Trophoblast cell (in vitro differentiated cells and primary cell): ENCODE data around the gene PKLR.
A peak's percentile ranks its signal among the peaks of the same experiment; 100 is the strongest.
"Not testable (repeated sequence)": the region's sequence is repeated elsewhere in the genome, so short reads cannot be mapped to it uniquely, and the experiment has no call there.

Experiments
- DNase-seq, 2 donors: peaks; one replicate each; pipeline ENCODE4 v3.0.0-alpha.2; 2016
- H2AFZ ChIP-seq: 2 replicates; pipeline ENCODE4 v1.6.1; 2013; ENCODE audit warnings: low read length, moderate library complexity, mild to moderate bottlenecking; ENCODE audit not compliant: insufficient read depth, poor library complexity
- H2AK5ac ChIP-seq: 2 replicates; pipeline ENCODE4 v1.6.1; 2013; ENCODE audit warnings: mild to moderate bottlenecking, low read length
- H2BK120ac ChIP-seq: 2 replicates; pipeline ENCODE4 v1.6.1; 2013; ENCODE audit warnings: low read length, mild to moderate bottlenecking, moderate library complexity; ENCODE audit not compliant: insufficient read depth, poor library complexity
- H2BK12ac ChIP-seq: 2 replicates; pipeline ENCODE4 v1.6.1; 2013; ENCODE audit warnings: mild to moderate bottlenecking, low read length, moderate library complexity
- H2BK5ac ChIP-seq: 2 replicates; pipeline ENCODE4 v1.6.1; 2013; ENCODE audit warnings: low read length, low read depth, moderate library complexity, mild to moderate bottlenecking; ENCODE audit not compliant: poor library complexity
- H3K14ac ChIP-seq: 2 replicates; pipeline ENCODE4 v1.6.1; 2013; ENCODE audit warnings: mild to moderate bottlenecking, low read length
- H3K18ac ChIP-seq: 2 replicates; pipeline ENCODE4 v1.6.1; 2013; ENCODE audit warnings: mild to moderate bottlenecking, low read length
- H3K23ac ChIP-seq: 2 replicates; pipeline ENCODE4 v1.6.1; 2013; ENCODE audit warnings: low read length
- H3K27ac ChIP-seq: 2 replicates; pipeline ENCODE4 v1.5.1; 2013; ENCODE audit warnings: low read depth, mild to moderate bottlenecking, inconsistent platforms, low read length, moderate library complexity
- H3K27me3 ChIP-seq: 2 replicates; pipeline ENCODE4 v1.6.1; 2013; ENCODE audit warnings: inconsistent platforms, mild to moderate bottlenecking, low read length, moderate library complexity; ENCODE audit not compliant: insufficient read depth
- H3K36me3 ChIP-seq, 2 experiments: 1 replicate in 1 of 2; 2 replicates in 1 of 2; pipeline ENCODE4 v1.6.1; 2013; ENCODE audit warnings: low read length in 2 of 2, mild to moderate bottlenecking in 2 of 2, moderate library complexity in 1 of 2; ENCODE audit not compliant: insufficient read depth in 2 of 2, control insufficient read depth in 1 of 2
- H3K4ac ChIP-seq: 2 replicates; pipeline ENCODE4 v1.6.1; 2013; ENCODE audit warnings: low read depth, mild to moderate bottlenecking, low read length, moderate library complexity
- H3K4me1 ChIP-seq, 2 experiments: 1 replicate in 1 of 2; 2 replicates in 1 of 2; pipeline ENCODE4 v1.6.1; 2013; ENCODE audit warnings: low read length in 2 of 2, mild to moderate bottlenecking in 2 of 2, moderate library complexity in 1 of 2; ENCODE audit not compliant: insufficient read depth in 2 of 2, control insufficient read depth in 1 of 2
- H3K4me2 ChIP-seq: 2 replicates; pipeline ENCODE4 v1.6.1; 2013; ENCODE audit warnings: inconsistent platforms, mild to moderate bottlenecking, low read length, moderate library complexity
- H3K4me3 ChIP-seq: 2 replicates; pipeline ENCODE4 v1.5.1; 2013; ENCODE audit warnings: mild to moderate bottlenecking, low read depth, low read length, inconsistent platforms
- H3K79me1 ChIP-seq: one replicate; pipeline ENCODE4 v1.6.1; 2013; ENCODE audit warnings: low read length
- H3K79me2 ChIP-seq: 2 replicates; pipeline ENCODE4 v1.6.1; 2013; ENCODE audit warnings: low read length, mild to moderate bottlenecking; ENCODE audit not compliant: control insufficient read depth, insufficient read depth, poor library complexity
- H3K9ac ChIP-seq: 2 replicates; pipeline ENCODE4 v1.6.1; 2013; ENCODE audit warnings: mild to moderate bottlenecking, low read length
- H3K9me3 ChIP-seq: 2 replicates; pipeline ENCODE4 v1.6.1; 2013; ENCODE audit warnings: low read depth, mild to moderate bottlenecking, control low read depth, inconsistent platforms, low read length; ENCODE audit not compliant: insufficient read depth
- H4K12ac ChIP-seq: 2 replicates; pipeline ENCODE4 v1.6.1; 2013; ENCODE audit warnings: low read depth, mild to moderate bottlenecking, low read length, moderate library complexity
- H4K8ac ChIP-seq: 2 replicates; pipeline ENCODE4 v1.6.1; 2013; ENCODE audit warnings: low read depth, mild to moderate bottlenecking, low read length, moderate library complexity
- H4K91ac ChIP-seq: one replicate; pipeline ENCODE4 v1.6.1; 2013; ENCODE audit warnings: low read depth, mild to moderate bottlenecking, low read length, moderate library complexity
- WGBS: extraction: QIAGEN DNeasy Blood & Tissue Kit; methylation state at CpG from one replicate; pipeline ENCODE4 v1.1.7; 2013; ENCODE audit warnings: missing lambda C conversion rate; ENCODE audit not compliant: insufficient read length, insufficient coverage; ENCODE audit errors: extremely low coverage; 5-methylcytosine and 5-hydroxymethylcytosine counted together

The PKLR gene

GRCh38 chr1:155329980-155330598 lies 28.9 kb upstream of the PKLR start:
- DNase-seq = peak; percentile 67 to 73
- Histone ChIP-seq H3K9me3 (no peaks in the 10 kb centered on the region), H4K8ac (no peak overlapping the region), H3K9ac (no peak overlapping the region), H3K4me3 (no peak overlapping the region), H4K91ac (no peak overlapping the region), H3K18ac (no peak overlapping the region), H2BK12ac (no peak overlapping the region), H4K12ac (no peak overlapping the region), H3K14ac (no peak overlapping the region), H3K27me3 (no peaks in the 10 kb centered on the region), H2AFZ (no peak overlapping the region), H3K79me1 (peaks cover 3% of the 10 kb centered on the region), H2AK5ac (no peak overlapping the region), H2BK120ac (no peak overlapping the region), H2BK5ac (no peak overlapping the region), H3K27ac (no peak overlapping the region), H3K79me2 (peaks cover 3% of the 10 kb centered on the region), H3K4me2 (no peak overlapping the region), H3K23ac (no peak overlapping the region), H3K4ac (no peak overlapping the region), H3K4me1 (peaks cover 6 to 7% of the 10 kb centered on the region in 2 experiments), H3K36me3 (peaks cover 38 to 43% of the 10 kb centered on the region in 2 experiments)
- no CpG with 5 or more reads among the region's 11 CpGs for WGBS

DNA sequence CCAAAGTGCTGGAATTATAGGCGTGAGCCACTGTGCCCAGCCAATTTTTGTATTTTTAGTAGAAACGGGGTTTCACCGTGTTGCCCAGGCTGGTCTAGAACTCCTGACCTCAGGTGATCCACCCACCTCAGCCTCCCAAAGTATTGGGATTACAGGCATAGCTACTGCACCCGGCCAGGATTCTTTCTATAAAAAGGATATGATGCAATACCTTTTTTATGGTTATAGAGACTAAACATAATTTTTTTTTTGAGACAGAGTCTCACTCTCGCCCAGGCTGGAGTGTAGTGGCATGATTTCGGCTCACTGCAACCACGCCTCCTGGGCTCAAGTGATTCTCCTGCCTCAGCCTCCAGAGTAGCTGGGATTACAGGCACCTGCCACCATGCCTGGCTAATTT lies 27.6 kb upstream of the PKLR start:
- WGBS = no CpG with 5 or more reads among the region's 7 CpGs
- H3K4me3 ChIP-seq, H3K14ac ChIP-seq: not testable (repeated sequence)

DNA sequence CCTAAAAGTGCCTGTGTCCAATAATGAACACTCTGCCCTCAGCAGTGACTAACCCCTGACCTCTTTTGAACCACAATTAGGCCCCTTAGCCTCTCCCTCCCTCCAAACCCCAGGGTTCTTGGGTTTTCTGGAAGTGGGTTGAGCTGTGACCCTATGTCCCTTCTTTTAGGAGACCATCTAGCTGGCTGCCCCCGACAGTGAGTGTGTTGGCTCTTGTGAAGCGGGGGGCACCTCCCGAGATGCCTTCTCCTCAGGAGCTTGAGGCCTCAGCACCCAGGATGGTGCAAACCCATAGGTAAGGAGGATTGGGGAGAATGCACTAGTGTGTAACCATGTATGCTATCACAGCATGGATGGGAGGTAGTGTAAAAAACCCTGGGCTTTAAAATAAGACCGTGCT lies 26.7 kb upstream of the PKLR start:
- Histone ChIP-seq H2BK120ac (no peak overlapping the region), H3K9ac (no peak overlapping the region), H4K8ac (no peak overlapping the region), H3K4me1 (peaks cover 6 to 8% of the 10 kb centered on the region in 2 experiments), H2AK5ac (no peak overlapping the region), H3K27me3 (no peaks in the 10 kb centered on the region), H3K14ac (no peak overlapping the region), H3K27ac (no peak overlapping the region), H2BK5ac (no peak overlapping the region), H3K4ac (no peak overlapping the region), H2AFZ (no peak overlapping the region), H4K12ac (no peak overlapping the region), H3K18ac (peak overlapping the region; percentile 48), H3K36me3 (peaks cover 33 to 36% of the 10 kb centered on the region in 2 experiments), H3K79me1 (peaks cover 18% of the 10 kb centered on the region), H3K9me3 (no peaks in the 10 kb centered on the region), H3K23ac (no peak overlapping the region), H3K79me2 (peaks cover 12% of the 10 kb centered on the region), H2BK12ac (no peak overlapping the region), H3K4me2 (no peak overlapping the region), H4K91ac (no peak overlapping the region), H3K4me3 (no peak overlapping the region)
- no CpG with 5 or more reads among the region's 4 CpGs for whole genome bisulfite sequencing
- no peak for DNase-seq

More for the DNA sequence above, 27.6 kb upstream of the PKLR start:
- H3K18ac ChIP-seq, H2AK5ac ChIP-seq, H2BK120ac ChIP-seq, H4K91ac ChIP-seq, H3K4me1 ChIP-seq, H3K23ac ChIP-seq, H2AFZ ChIP-seq, H2BK5ac ChIP-seq, H3K9ac ChIP-seq, H3K79me2 ChIP-seq, H2BK12ac ChIP-seq, H3K9me3 ChIP-seq, H4K12ac ChIP-seq, H3K4ac ChIP-seq, H3K4me2 ChIP-seq, H3K27me3 ChIP-seq, H4K8ac ChIP-seq, H3K27ac ChIP-seq, DNase-seq: not testable (repeated sequence)
- Histone ChIP-seq H3K79me1 (peaks cover 12% of the 10 kb centered on the region), H3K36me3 (peaks cover 33 to 36% of the 10 kb centered on the region in 2 experiments)

- H2BK12ac ChIP-seq = no peak overlapping the region
These were observed 25.4 kb upstream of the PKLR start for GRCh38 chr1:155326631-155327037.

More at GRCh38 chr1:155326631-155327037, 25.4 kb upstream of the PKLR start:
- H3K27me3 ChIP-seq = no peaks in the 10 kb centered on the region
- H3K36me3 ChIP-seq = peaks cover 36 to 38% of the 10 kb centered on the region in 2 experiments
- no peak overlapping the region for H2BK120ac ChIP-seq
- H3K18ac ChIP-seq = no peak overlapping the region
- no peak overlapping the region for H2AFZ ChIP-seq
- H3K4me1 ChIP-seq = peaks cover 6 to 14% of the 10 kb centered on the region in 2 experiments
- no peak overlapping the region for H3K9ac ChIP-seq
- no peak overlapping the region for H4K91ac ChIP-seq
- H4K12ac ChIP-seq = no peak overlapping the region
- no peak overlapping the region for H3K23ac ChIP-seq
- no peak overlapping the region for H3K4me3 ChIP-seq
- no peak overlapping the region for H2AK5ac ChIP-seq
- no peak for DNase-seq
- H2BK5ac ChIP-seq = no peak overlapping the region
- no peak overlapping the region for H3K4ac ChIP-seq
- H3K9me3 ChIP-seq = no peaks in the 10 kb centered on the region
- peaks cover 18% of the 10 kb centered on the region for H3K79me1 ChIP-seq
- no CpG with 5 or more reads among the region's 7 CpGs for WGBS
- no peak overlapping the region for H3K4me2 ChIP-seq
- no peak overlapping the region for H3K14ac ChIP-seq
- H3K27ac ChIP-seq = no peak overlapping the region
- H3K79me2 ChIP-seq = peaks cover 14% of the 10 kb centered on the region
- no peak overlapping the region for H4K8ac ChIP-seq
